C4-2B (cell line): ENCODE data around the gene NUMBL.

ENCODE experiments used
- ZFX ChIP-seq: fragments of 450-650 bp; IDR thresholded peaks from 2 replicates; pipeline ENCODE4 v1.6.1; 2017
- TF ChIP-seq, protein P1 (sequence below): fragments of 450-650 bp; conservative IDR thresholded peaks from 2 replicates; pipeline ENCODE4 v1.5.1; 2017; ENCODE audit warnings: mild to moderate bottlenecking

DNA sequence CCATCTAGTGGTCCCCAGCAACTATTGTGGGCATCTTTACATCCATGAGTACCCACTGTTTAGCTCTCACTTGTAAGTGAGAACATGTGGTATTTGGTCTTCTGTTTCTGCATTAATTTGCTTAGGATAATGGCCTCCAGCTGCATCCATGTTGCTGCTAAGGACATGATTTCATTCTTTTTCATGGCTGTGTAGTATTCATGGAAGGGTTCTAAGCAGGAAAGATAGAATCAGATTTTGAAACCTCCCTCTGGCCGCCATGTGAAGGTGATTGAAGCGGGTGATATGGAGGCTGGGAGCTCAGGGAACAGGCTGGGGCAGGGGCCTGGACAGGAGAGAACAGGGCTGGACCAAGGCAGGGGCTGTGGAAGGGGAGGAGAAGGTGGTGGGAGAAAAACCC lies 69.2 kb downstream of the NUMBL start:
- TF ChIP-seq, protein P1, sequence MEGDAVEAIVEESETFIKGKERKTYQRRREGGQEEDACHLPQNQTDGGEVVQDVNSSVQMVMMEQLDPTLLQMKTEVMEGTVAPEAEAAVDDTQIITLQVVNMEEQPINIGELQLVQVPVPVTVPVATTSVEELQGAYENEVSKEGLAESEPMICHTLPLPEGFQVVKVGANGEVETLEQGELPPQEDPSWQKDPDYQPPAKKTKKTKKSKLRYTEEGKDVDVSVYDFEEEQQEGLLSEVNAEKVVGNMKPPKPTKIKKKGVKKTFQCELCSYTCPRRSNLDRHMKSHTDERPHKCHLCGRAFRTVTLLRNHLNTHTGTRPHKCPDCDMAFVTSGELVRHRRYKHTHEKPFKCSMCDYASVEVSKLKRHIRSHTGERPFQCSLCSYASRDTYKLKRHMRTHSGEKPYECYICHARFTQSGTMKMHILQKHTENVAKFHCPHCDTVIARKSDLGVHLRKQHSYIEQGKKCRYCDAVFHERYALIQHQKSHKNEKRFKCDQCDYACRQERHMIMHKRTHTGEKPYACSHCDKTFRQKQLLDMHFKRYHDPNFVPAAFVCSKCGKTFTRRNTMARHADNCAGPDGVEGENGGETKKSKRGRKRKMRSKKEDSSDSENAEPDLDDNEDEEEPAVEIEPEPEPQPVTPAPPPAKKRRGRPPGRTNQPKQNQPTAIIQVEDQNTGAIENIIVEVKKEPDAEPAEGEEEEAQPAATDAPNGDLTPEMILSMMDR, result no peak
- no peak for TF ChIP-seq ZFX
